Measurements from ENCODE around the gene EP400. TPM values are rescaled to one million over a fixed set of nuclear protein-coding genes. Genes with fewer than 3 reads are reported as not detected.
A peak's percentile ranks its signal among the peaks of the same experiment; 100 is the strongest.
"Not testable (repeated sequence)": the region's sequence is repeated elsewhere in the genome, so short reads cannot be mapped to it uniquely, and the experiment has no call there.

EP400 gene
- total RNA-seq, 1 experiment from 2014 or later = 9.7 TPM

- Histone ChIP-seq H3K4me3 (no peak overlapping the region), H3K27ac (no peak overlapping the region), H3K4me1 (replicated peaks) (peaks cover 4% of the 10 kb centered on the region), H3K36me3 (peaks cover 34% of the 10 kb centered on the region), H3K9me3 (replicated peaks) (no peaks in the 10 kb centered on the region), H3K27me3 (replicated peaks) (no peaks in the 10 kb centered on the region)
- no peak for DNase-seq (ENCODE audit: low read depth in 1 of 2, low spot score in 2 of 2)
These were observed 5.0 kb upstream of the EP400 start for GRCh38 chr12:131944601-131945251.

DNA sequence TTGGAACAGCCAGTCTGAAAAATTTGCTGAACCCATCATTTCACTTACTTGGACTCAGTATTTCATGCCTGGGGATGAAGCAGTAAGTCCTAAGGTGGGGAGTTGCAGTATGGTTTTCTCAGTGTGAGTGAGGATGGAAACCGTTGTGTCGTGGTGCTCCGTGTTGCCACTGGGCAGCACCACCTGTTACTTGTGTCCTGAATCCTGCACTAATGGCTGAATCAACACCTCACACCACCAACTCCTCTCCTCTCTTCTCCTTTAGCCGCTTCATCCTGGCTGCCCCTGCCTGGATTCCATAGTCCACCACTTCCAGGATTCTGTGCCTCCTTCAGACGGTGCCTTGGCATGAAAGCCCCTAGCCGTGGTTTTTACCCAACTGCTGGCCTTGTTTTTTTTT lies 3.0 kb upstream of the EP400 start:
- Histone ChIP-seq H3K4me3 (no peak overlapping the region), H3K36me3 (peaks cover 28% of the 10 kb centered on the region), H3K4me1 (replicated peaks) (peaks cover 9% of the 10 kb centered on the region), H3K9me3 (replicated peaks) (peaks cover 4% of the 10 kb centered on the region), H3K27ac (no peak overlapping the region), H3K27me3 (replicated peaks) (no peaks in the 10 kb centered on the region)
- DNase-seq (ENCODE audit: low read depth in 1 of 2, low spot score in 2 of 2) = no peak

GRCh38 chr12:131947482-131948027 lies 2.2 kb upstream of the EP400 start:
- no peak overlapping the region for H3K4me3 ChIP-seq
- peaks cover 4% of the 10 kb centered on the region for H3K9me3 ChIP-seq (replicated peaks)
- H3K4me1 ChIP-seq (replicated peaks) = peaks cover 9% of the 10 kb centered on the region
- DNase-seq (ENCODE audit: low read depth in 1 of 2, low spot score in 2 of 2) = no peak
- H3K27ac ChIP-seq = no peak overlapping the region
- H3K27me3 ChIP-seq (replicated peaks) = no peaks in the 10 kb centered on the region
- peaks cover 24% of the 10 kb centered on the region for H3K36me3 ChIP-seq

DNA sequence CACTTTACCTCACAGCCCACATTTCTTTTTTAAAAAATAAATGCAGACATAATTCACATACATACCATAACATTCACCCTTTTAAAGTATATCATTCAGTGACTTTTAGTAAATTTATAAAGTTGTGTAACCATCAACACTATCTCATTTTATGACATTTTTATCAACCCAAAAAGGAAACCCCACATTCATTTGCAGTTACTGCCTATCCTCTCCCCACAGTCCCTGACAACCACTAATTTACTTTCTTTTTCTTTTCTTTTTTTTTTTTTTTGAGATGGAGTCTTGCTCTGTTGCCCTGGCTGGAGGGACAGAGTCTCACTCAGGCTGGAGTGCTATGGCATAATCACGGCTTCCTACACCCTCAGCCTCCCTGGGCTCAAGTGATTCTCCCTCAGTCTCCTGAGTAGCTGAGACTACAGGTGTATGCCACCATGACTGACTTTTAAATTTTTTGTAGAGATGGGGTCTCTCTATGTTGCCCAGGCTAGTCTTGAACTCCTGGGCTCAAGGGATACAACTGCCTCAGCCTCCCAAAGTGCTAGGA lies 1.5 kb upstream of the EP400 start:
- no peak for DNase-seq (ENCODE audit: low read depth in 1 of 2, low spot score in 2 of 2)
- H3K27me3 ChIP-seq (replicated peaks) = no peaks in the 10 kb centered on the region

DNA sequence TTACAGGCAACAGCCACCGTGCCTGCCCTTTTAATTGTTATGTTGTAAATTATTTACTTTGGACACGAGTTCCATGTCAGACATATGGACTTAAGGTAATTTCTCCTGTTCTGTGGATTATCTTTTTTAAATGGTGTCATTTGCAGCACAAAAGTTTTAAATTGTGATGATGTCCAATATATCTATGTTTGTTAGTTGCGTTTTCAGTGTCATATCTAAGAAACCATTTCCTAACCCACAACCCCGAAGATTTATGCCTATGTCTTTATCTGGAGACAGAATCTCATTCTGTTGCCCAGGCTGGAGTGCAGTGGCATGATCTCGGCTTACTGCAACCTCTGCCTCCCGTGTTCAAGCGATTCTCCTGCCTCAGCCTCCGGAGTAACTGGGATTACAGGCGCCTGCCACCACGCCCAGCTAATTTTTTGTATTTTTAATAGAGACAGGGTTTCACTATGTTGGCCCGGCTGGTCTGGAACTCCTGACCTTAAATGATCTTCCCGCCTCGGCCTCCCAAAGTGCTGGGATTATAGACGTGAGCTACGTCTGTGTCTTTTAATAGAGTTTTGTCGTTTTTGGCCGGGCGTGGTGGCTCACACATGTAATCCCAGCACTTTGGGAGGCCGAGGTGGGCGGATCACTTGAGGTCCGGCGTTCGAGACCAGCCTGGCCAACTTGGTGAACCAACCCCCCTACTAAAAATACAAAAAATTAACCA lies 870 bp upstream of the EP400 start:
- not testable (repeated sequence) for H3K4me1 ChIP-seq (replicated peaks); DNase-seq (ENCODE audit: low read depth in 1 of 2, low spot score in 2 of 2); H3K27me3 ChIP-seq (replicated peaks); H3K9me3 ChIP-seq (replicated peaks); H3K27ac ChIP-seq
- H3K4me3 ChIP-seq = peak overlapping the region; percentile 100
- peaks cover 13% of the 10 kb centered on the region for H3K36me3 ChIP-seq

More for the DNA sequence above, 1.5 kb upstream of the EP400 start:
- no peak overlapping the region for H3K27ac ChIP-seq
- H3K4me3 ChIP-seq = no peak overlapping the region
- peaks cover 9% of the 10 kb centered on the region for H3K4me1 ChIP-seq (replicated peaks)
- peaks cover 19% of the 10 kb centered on the region for H3K36me3 ChIP-seq
- H3K9me3 ChIP-seq (replicated peaks) = peaks cover 4% of the 10 kb centered on the region

DNA sequence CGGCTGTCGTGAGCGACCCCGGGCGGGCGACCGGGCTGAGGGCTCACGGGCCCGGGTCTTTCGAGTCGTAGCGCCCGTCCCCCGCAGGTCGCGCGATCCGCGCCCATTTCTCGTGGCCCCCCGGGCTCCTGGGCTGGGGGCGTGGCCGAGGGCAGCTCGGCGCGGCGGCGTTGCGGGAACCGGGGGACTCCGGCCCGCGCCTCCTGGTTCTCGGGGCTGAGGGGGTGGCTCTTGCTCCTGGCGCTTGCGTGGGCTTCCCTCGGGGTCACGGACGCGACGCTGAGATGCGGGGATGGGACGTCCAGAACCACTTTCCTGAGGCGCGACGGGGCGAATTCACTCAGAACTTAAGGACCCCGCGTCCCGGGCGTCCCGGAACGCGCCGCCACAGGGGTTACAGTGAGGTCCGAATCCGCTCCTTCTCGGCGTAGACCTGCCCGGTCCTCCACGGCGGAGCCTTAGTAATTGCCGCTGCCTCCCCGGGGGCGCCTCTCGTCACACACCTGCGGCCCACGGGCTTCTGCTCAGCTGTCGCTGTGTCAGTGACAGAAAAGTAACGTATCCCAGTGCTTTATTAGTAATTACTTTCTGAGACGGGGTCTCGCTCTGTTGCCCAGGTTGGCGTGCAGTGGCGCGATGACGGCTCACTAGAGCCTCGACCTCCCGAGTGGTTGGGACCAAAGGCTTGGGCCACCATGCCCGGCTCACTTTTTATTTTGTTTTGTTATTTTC lies 606 bp downstream of the EP400 start:
- Histone ChIP-seq H3K9me3 (replicated peaks) (peaks cover 4% of the 10 kb centered on the region), H3K4me1 (replicated peaks) (peaks cover 10% of the 10 kb centered on the region), H3K4me3 (peak overlapping the region; percentile 100), H3K27me3 (replicated peaks) (no peaks in the 10 kb centered on the region), H3K36me3 (peaks cover 14% of the 10 kb centered on the region), H3K27ac (peak overlapping the region; percentile 64)
- peak in 1 of 2 experiments; percentile 42 for DNase-seq (ENCODE audit: low read depth in 1 of 2, low spot score in 2 of 2)

DNA sequence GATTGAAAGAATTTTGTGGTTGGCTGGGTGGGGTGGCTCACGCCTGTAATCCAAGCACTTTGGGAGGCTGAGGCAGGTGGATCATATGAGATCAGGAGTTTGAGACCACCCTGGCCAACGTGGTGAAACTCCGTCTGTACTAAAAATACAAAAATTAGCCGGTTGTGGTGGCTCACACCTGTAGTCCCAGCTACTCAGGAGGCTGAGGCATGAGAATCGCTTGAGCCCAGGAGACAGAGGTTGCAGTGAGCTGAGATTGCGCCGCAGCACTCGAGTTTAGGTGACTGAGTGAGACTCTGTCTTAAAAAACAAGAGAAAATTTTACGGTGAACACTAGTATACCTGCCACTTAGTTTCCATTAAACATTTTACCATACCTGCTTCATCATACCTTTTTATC lies 4.1 kb downstream of the EP400 start:
- not testable (repeated sequence) for DNase-seq (ENCODE audit: low read depth in 1 of 2, low spot score in 2 of 2); H3K4me3 ChIP-seq; H3K27me3 ChIP-seq (replicated peaks); H3K27ac ChIP-seq; H3K9me3 ChIP-seq (replicated peaks)
- H3K36me3 ChIP-seq = peaks cover 17% of the 10 kb centered on the region
- peaks cover 32% of the 10 kb centered on the region for H3K4me1 ChIP-seq (replicated peaks)

DNA sequence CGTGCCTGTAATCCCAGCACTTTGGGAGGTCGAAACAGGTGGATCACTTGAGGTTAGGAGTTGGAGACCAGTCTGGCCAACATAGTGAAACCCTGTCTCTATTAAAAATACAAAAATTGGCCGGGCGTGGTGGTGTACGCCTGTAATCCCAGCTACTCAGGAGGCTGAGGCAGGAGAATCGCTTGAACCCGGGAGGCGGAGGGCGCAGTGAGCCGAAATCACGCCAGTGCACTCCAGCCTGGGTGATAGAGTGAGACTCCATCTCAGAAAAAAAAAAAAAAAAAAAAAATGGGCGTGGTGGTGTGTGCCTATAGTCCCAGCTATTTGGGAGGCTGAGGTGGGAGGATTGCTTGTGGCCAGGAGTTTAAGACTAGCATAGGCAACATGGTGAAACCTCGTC lies 4.7 kb downstream of the EP400 start:
- Histone ChIP-seq H3K4me1 (replicated peaks) (peaks cover 35% of the 10 kb centered on the region), H3K36me3 (peaks cover 21% of the 10 kb centered on the region)
- H3K4me3 ChIP-seq; H3K27ac ChIP-seq; DNase-seq (ENCODE audit: low read depth in 1 of 2, low spot score in 2 of 2); H3K27me3 ChIP-seq (replicated peaks); H3K9me3 ChIP-seq (replicated peaks): not testable (repeated sequence)

GRCh38 chr12:131959116-131959515 lies 9.4 kb downstream of the EP400 start:
- no peaks in the 10 kb centered on the region for H3K9me3 ChIP-seq (replicated peaks)
- no peaks in the 10 kb centered on the region for H3K27me3 ChIP-seq (replicated peaks)
- H3K36me3 ChIP-seq = peaks cover 25% of the 10 kb centered on the region
- no peak for DNase-seq (ENCODE audit: low read depth in 1 of 2, low spot score in 2 of 2)
- H3K4me3 ChIP-seq = no peak overlapping the region
- H3K27ac ChIP-seq = no peak overlapping the region
- H3K4me1 ChIP-seq (replicated peaks) = peaks cover 41% of the 10 kb centered on the region

DNA sequence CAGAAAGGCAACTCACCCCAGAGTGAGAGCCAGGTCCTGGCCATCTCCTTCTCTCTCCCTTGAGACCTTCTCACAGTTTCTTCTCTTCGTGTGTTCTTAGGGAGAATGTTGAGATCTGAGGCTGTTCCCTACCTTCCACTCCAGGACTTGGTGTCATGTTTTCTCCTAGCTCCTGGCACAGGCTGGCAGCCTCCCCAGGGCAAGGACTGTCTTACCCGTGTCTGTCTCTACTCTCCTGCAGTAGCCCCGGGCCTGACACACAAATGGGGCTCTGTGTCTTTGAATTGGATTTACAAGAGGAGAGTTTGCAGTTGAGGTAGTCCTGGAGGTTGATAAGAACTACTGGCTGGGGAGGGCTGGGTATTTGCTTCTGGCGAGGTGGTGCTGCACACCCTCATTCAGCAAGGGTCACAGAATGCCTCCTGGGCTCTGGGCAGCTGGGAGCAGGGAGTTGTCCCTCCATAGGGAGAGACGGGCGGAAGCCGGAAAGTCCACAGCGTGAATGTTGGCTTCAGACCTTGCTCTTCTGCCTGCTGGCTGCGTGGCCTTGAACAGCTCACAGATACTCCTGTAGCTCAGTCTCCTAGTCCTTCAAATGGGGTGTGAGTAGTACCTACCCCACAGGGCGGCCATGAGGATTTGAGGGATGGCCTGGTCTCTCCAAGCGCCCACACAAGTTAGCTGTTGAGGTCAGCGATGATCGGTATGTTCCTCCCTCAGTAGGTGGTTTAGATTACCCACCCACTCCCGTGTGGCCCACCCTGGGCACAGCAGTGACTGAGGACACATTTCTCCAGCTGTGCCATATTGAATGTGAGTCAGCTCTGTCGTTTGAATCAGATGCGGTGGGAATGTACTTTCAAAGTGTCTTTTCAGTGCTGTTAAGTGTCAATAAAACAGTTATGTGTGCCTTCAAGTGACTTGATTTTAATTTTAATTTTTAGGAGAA lies 10.2 kb downstream of the EP400 start:
- H3K27me3 ChIP-seq (replicated peaks) = no peaks in the 10 kb centered on the region
- H3K36me3 ChIP-seq = peaks cover 25% of the 10 kb centered on the region
- H3K4me1 ChIP-seq (replicated peaks) = peaks cover 49% of the 10 kb centered on the region
- peak in 1 of 2 experiments; percentile 36 for DNase-seq (ENCODE audit: low read depth in 1 of 2, low spot score in 2 of 2)
- no peaks in the 10 kb centered on the region for H3K9me3 ChIP-seq (replicated peaks)
- no peak overlapping the region for H3K4me3 ChIP-seq
- H3K27ac ChIP-seq = peak overlapping the region; percentile 15

- Histone ChIP-seq H3K4me1 (replicated peaks) (peaks cover 52% of the 10 kb centered on the region), H3K36me3 (peaks cover 20% of the 10 kb centered on the region)
- H3K4me3 ChIP-seq; H3K27ac ChIP-seq; DNase-seq (ENCODE audit: low read depth in 1 of 2, low spot score in 2 of 2); H3K27me3 ChIP-seq (replicated peaks); H3K9me3 ChIP-seq (replicated peaks): not testable (repeated sequence)
These were observed 11.0 kb downstream of the EP400 start for GRCh38 chr12:131960590-131961325.

GRCh38 chr12:131961328-131961727 lies 11.6 kb downstream of the EP400 start:
- Histone ChIP-seq H3K36me3 (peaks cover 20% of the 10 kb centered on the region), H3K4me1 (replicated peaks) (peaks cover 50% of the 10 kb centered on the region)
- not testable (repeated sequence) for H3K27me3 ChIP-seq (replicated peaks); DNase-seq (ENCODE audit: low read depth in 1 of 2, low spot score in 2 of 2); H3K4me3 ChIP-seq; H3K9me3 ChIP-seq (replicated peaks); H3K27ac ChIP-seq

Data from SJSA1 (cell line).